GM18505 (cell line): Measurements from ENCODE around the gene TIMP4.

Experiments used
- ATAC-seq: cut with Tn5 transposase; IDR thresholded peaks from one replicate; pipeline ENCODE4 v1.9.1; 2021; ENCODE audit not compliant: unreplicated experiment
- POLR2A ChIP-seq: IDR thresholded peaks from 4 replicates; pipeline ENCODE4 v1.6.1; 2011; ENCODE audit warnings: borderline replicate concordance; ENCODE audit not compliant: insufficient read depth, insufficient read length; ENCODE audit errors: extremely low read depth

The TIMP4 gene

DNA sequence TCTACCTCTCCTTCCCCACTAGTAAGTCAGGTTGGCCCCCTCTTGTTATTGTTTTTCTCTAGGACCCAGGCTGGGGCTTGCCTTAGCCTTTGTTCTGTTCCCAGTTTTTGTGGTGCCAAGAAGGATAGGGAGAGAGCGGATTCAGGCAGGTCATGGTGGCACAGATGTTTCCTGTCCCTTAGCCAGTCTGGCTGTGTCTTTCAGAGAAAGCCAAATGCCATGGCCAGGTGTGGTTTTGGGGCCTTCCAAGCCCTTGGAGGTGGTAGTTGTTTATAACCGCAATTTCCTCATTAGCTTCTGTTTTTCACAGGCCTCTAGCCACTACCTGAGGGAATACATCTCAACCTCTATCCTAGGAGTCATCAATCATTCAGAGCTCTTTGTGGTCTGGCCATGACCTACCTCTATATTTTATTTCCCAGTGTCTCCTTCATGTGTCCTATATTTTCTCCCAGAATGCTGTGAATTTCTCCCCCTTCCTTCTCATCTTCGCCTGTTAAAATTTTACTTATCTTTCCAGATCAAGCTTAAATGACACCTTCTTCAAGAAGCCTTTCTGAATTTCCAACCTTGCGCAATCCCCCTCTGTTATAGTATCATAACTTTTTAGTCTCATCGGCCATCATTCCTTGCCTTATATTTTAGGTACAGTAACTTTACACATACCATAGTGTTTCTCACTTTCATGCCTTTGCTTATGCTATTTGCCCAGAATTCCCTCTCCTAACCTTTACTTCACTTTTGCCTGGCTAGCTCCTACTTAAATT lies 38.2 kb downstream of the TIMP4 start:
- ATAC-seq = no peak
- no peak for TF ChIP-seq POLR2A

GRCh38 chr3:12117473-12117872 lies 41.2 kb downstream of the TIMP4 start:
- ATAC-seq = no peak
- TF ChIP-seq POLR2A = no peak

- TF ChIP-seq POLR2A = no peak
- ATAC-seq = no peak
These were observed 41.8 kb downstream of the TIMP4 start for GRCh38 chr3:12116870-12117269.

DNA sequence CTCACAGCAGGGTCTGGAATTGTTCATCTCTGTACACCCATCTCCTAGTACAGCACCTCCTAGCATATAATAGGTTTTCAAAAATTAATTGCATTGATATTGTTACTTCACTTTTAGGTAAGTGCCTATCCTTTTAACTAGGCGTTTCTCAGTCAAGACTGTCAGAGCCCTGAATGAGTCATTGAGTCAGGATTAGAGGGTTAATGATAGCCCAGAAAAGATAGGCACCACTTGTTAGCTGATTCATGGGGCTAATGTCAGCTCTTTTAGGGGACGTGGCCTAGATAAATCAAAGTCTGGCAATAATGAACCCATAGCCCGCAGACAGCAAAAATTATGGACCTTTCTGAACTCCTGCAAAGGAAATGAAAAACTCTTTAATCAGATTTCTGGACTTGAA lies 42.9 kb downstream of the TIMP4 start:
- TF ChIP-seq POLR2A = no peak
- no peak for ATAC-seq

GRCh38 chr3:12115104-12115503 lies 43.6 kb downstream of the TIMP4 start:
- no peak for ATAC-seq
- no peak for TF ChIP-seq POLR2A

DNA sequence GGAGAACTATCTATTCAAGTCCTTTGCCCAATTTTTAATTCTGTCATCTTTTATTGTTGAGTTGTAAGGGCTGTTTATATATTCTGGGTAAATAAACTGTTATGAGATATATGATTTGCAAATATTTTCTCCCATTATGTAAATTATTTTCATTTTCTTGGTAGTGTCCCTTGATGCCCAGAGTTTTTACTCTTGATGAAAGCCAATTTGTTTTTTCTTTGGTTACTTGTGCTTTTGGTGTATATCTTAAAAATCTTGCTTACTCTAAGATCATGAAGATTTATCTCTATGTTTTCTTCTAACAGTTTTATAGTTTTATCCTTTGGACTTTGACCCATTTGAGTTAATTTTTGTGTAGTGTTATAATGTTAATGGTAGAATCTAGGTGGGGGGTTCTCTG lies 44.5 kb downstream of the TIMP4 start:
- no peak for ATAC-seq
- no peak for TF ChIP-seq POLR2A

DNA sequence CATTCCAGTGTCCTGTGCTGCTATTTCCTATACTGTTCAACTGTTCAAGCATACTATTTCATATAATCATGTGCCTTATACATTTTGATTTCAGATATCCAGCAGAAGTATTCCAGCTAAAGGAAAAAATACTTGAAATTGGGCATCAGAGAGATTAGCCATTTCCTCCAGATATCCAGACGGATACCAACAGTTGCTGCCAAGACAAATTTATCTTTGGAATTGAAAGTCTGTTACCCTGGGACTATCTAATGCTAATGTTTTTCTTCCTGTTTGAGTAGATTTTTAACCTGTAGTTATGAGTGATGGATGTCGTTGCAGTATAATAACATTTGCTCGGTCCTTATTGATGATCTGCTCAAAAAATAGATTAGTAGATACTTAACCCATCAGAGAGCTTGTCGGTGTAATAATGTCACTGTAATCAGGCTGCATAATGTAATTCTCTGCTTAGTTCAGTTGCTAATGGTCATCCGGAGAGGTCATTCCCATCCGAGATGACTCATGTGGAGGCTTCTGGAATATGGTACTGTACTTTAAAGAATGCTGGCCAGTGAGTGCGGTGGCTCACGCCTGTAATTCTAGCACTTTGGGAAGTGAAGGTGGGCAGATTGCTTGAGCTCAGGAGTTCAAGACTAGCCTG lies 51.5 kb downstream of the TIMP4 start:
- no peak for ATAC-seq
- no peak for TF ChIP-seq POLR2A
